Fibroblast of skin of right quadriceps (primary cell): ENCODE data around the gene CDC25B.

Source experiments
- DNase-seq: peaks from one replicate; pipeline ENCODE4 v3.0.0-alpha.2; 2013

Gene CDC25B

GRCh38 chr20:3765171-3765882 lies 30.8 kb upstream of the CDC25B start:
- no peak for DNase-seq

GRCh38 chr20:3766422-3767109 lies 29.5 kb upstream of the CDC25B start:
- DNase-seq: no peak

GRCh38 chr20:3767110-3767426 lies 29.0 kb upstream of the CDC25B start:
- no peak for DNase-seq

- peak; percentile 99 for DNase-seq
These were observed 28.4 kb upstream of the CDC25B start, which contains the start of gene ADISSP for GRCh38 chr20:3767427-3768341. TSS of gene ADISSP (minus strand) at chr20:3767753. CDS start at chr20:3760100, 7,653 bp downstream.

- peak; percentile 88 for DNase-seq
These were observed 27.6 kb upstream of the CDC25B start for GRCh38 chr20:3768342-3769130.

GRCh38 chr20:3771552-3772058 lies 24.5 kb upstream of the CDC25B start:
- DNase-seq: no peak

GRCh38 chr20:3775457-3776108 lies 20.5 kb upstream of the CDC25B start:
- no peak for DNase-seq

GRCh38 chr20:3777381-3777715 lies 18.8 kb upstream of the CDC25B start:
- DNase-seq: no peak

GRCh38 chr20:3777716-3778629 lies 18.1 kb upstream of the CDC25B start:
- DNase-seq: peak; percentile 40

- no peak for DNase-seq
These were observed 17.1 kb upstream of the CDC25B start for GRCh38 chr20:3778976-3779375.

GRCh38 chr20:3781153-3781910 lies 14.8 kb upstream of the CDC25B start, which contains the start of gene SPEF1:
TSS of gene SPEF1 (minus strand) at chr20:3781448. CDS start at chr20:3781287, 161 bp downstream.
- peak; percentile 93 for DNase-seq

- DNase-seq: no peak
These were observed 13.5 kb upstream of the CDC25B start for GRCh38 chr20:3782597-3782996.

- no peak for DNase-seq
These were observed 13.0 kb upstream of the CDC25B start for GRCh38 chr20:3783068-3783489.

GRCh38 chr20:3783511-3784195 lies 12.5 kb upstream of the CDC25B start:
- DNase-seq: no peak

- no peak for DNase-seq
These were observed 11.8 kb upstream of the CDC25B start for GRCh38 chr20:3784216-3784853.

- no peak for DNase-seq
These were observed 11.3 kb upstream of the CDC25B start for GRCh38 chr20:3784863-3785239.

GRCh38 chr20:3785240-3786125 lies 10.6 kb upstream of the CDC25B start:
- DNase-seq: no peak

GRCh38 chr20:3786126-3786484 lies 10.0 kb upstream of the CDC25B start:
- peak; percentile 50 for DNase-seq
